CD4-positive, alpha-beta T cell treated with Interferon gamma for 1 hour (primary cell): ENCODE data around the gene PCSK7.

Experiments
- DNase-seq: peaks from one replicate; pipeline ENCODE4 v3.0.0-alpha.2; 2020

The PCSK7 gene

GRCh38 chr11:117230286-117230961, 1.4 kb downstream of the PCSK7 start:
- no peak for DNase-seq

GRCh38 chr11:117229931-117230285, 2.0 kb downstream of the PCSK7 start:
- DNase-seq, result no peak

- DNase-seq, result no peak
These were observed 2.5 kb downstream of the PCSK7 start for GRCh38 chr11:117229411-117229810.

- DNase-seq, result no peak
These were observed 3.8 kb downstream of the PCSK7 start for GRCh38 chr11:117228091-117228490.

GRCh38 chr11:117226388-117227385, 5.2 kb downstream of the PCSK7 start:
- peak; percentile 57 for DNase-seq

- DNase-seq, result no peak
These were observed 6.2 kb downstream of the PCSK7 start for GRCh38 chr11:117225553-117226170.

- DNase-seq, result no peak
These were observed 7.9 kb downstream of the PCSK7 start for GRCh38 chr11:117223741-117224689.

- no peak for DNase-seq
These were observed 8.7 kb downstream of the PCSK7 start for GRCh38 chr11:117222991-117223740.

GRCh38 chr11:117221775-117222517, 9.9 kb downstream of the PCSK7 start:
- no peak for DNase-seq

GRCh38 chr11:117220999-117221774, 10.7 kb downstream of the PCSK7 start:
- no peak for DNase-seq

- no peak for DNase-seq
These were observed 11.3 kb downstream of the PCSK7 start for GRCh38 chr11:117220568-117220967.

GRCh38 chr11:117219995-117220394, 11.9 kb downstream of the PCSK7 start:
- DNase-seq, result no peak

- DNase-seq, result no peak
These were observed 12.4 kb downstream of the PCSK7 start for GRCh38 chr11:117219455-117219854.

GRCh38 chr11:117219001-117219400, 12.9 kb downstream of the PCSK7 start:
- no peak for DNase-seq

GRCh38 chr11:117218133-117218915, 13.5 kb downstream of the PCSK7 start:
- no peak for DNase-seq

- DNase-seq, result no peak
These were observed 14.5 kb downstream of the PCSK7 start for GRCh38 chr11:117217141-117218084.

GRCh38 chr11:117214404-117215110, 17.3 kb downstream of the PCSK7 start:
- no peak for DNase-seq
